ENCODE measurements around the gene LDB1. TPM values are rescaled to one million over a fixed set of nuclear protein-coding genes. Genes with fewer than 3 reads are reported as not detected.

The LDB1 gene
- total and polyA plus RNA-seq, 2 of the 13 experiments (the other 11 are each of a cell fraction or from before 2014, with no cell fraction given): 17.2 to 45.5 TPM

DNA sequence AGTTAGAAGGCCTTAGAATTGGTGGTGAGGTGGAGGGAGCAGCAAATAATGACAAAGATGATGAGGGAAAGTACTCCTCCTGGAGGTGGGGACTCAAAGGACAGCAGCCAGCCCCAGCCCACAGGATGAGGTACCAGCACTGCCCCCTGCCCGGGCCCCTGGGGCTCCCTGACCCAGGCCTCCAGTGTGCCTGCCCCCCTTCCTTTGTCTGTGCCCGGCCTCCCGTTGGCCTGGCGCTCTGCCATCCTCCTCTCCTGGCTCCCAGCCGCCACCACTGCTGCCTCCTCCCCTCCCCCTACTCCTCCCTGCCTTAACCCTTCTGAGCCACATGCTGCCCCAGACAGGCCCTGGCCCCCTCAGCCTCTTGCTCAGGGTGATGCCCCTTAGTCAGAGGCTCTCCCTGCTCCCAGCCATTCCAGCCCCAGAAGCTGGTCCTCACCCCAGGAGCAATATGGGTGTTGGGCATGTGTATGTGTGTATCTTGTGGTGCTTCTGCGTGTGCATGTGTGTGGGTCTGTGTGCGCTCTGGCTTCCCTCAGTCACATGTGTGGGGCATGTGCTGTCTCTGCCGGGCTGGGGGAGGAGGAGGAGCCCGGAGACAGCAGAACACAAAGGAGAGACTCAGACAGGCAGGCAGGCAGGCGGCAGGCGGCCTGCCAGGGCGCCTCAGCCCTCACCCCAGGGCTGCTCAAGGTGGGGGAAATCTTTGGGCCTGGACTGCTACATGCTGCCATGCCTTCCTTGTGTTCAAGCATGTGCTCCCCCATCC, 2.6 kb downstream of the LDB1 start (continued):
- TF ChIP-seq ZNF232 (CRISPR knock-in tag; IDR thresholded peaks at IDR 0.05; ENCODE audit: borderline replicate concordance) (no peak), ZNF562 (CRISPR knock-in tag; IDR thresholded peaks at IDR 0.05; ENCODE audit: borderline replicate concordance) (no peak), NFE2L1 (CRISPR knock-in tag; IDR thresholded peaks at IDR 0.05; ENCODE audit: borderline replicate concordance) (no peak), ZNF496 (CRISPR knock-in tag; IDR thresholded peaks at IDR 0.05; ENCODE audit: insufficient replicate concordance) (no peak), ZNF598 (CRISPR knock-in tag; IDR thresholded peaks at IDR 0.05; ENCODE audit: borderline replicate concordance) (no peak; the same call in 1 of the 2 replicates), ZNF230 (CRISPR knock-in tag; IDR thresholded peaks at IDR 0.05) (no peak), ZNF263 (CRISPR knock-in tag; IDR thresholded peaks at IDR 0.05) (peak; percentile 68), RNF2 (conservative IDR thresholded peaks at IDR 0.05; ENCODE audit: low read depth) (no peak), HDAC2 (CRISPR knock-in tag; IDR thresholded peaks at IDR 0.05) (no peak), ZNF775 (CRISPR knock-in tag; IDR thresholded peaks at IDR 0.05; ENCODE audit: borderline replicate concordance) (no peak), ZNF160 (CRISPR knock-in tag; IDR thresholded peaks at IDR 0.05) (no peak)
- TF ChIP-seq, protein P1, sequence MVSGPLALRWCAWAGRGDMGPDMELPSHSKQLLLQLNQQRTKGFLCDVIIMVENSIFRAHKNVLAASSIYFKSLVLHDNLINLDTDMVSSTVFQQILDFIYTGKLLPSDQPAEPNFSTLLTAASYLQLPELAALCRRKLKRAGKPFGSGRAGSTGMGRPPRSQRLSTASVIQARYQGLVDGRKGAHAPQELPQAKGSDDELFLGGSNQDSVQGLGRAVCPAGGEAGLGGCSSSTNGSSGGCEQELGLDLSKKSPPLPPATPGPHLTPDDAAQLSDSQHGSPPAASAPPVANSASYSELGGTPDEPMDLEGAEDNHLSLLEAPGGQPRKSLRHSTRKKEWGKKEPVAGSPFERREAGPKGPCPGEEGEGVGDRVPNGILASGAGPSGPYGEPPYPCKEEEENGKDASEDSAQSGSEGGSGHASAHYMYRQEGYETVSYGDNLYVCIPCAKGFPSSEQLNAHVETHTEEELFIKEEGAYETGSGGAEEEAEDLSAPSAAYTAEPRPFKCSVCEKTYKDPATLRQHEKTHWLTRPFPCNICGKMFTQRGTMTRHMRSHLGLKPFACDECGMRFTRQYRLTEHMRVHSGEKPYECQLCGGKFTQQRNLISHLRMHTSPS (CRISPR knock-in tag; IDR thresholded peaks at IDR 0.05; ENCODE audit: low read depth): peak; percentile 90
- TF ChIP-seq, protein P2, sequence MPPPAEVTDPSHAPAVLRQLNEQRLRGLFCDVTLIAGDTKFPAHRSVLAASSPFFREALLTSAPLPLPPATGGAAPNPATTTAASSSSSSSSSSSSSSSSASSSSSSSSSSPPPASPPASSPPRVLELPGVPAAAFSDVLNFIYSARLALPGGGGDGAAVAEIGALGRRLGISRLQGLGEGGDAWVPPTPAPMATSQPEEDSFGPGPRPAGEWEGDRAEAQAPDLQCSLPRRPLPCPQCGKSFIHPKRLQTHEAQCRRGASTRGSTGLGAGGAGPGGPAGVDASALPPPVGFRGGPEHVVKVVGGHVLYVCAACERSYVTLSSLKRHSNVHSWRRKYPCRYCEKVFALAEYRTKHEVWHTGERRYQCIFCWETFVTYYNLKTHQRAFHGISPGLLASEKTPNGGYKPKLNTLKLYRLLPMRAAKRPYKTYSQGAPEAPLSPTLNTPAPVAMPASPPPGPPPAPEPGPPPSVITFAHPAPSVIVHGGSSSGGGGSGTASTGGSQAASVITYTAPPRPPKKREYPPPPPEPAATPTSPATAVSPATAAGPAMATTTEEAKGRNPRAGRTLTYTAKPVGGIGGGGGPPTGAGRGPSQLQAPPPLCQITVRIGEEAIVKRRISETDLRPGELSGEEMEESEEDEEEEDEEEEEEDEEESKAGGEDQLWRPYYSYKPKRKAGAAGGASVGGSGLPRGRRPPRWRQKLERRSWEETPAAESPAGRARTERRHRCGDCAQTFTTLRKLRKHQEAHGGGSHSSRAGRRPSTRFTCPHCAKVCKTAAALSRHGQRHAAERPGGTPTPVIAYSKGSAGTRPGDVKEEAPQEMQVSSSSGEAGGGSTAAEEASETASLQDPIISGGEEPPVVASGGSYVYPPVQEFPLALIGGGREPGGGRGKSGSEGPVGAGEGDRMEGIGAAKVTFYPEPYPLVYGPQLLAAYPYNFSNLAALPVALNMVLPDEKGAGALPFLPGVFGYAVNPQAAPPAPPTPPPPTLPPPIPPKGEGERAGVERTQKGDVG (CRISPR knock-in tag; IDR thresholded peaks at IDR 0.05; ENCODE audit: borderline replicate concordance): no peak
- TF ChIP-seq, protein P3, sequence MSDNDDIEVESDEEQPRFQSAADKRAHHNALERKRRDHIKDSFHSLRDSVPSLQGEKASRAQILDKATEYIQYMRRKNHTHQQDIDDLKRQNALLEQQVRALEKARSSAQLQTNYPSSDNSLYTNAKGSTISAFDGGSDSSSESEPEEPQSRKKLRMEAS (IDR thresholded peaks at IDR 0.05): peak; percentile 86
- TF ChIP-seq, protein P4, sequence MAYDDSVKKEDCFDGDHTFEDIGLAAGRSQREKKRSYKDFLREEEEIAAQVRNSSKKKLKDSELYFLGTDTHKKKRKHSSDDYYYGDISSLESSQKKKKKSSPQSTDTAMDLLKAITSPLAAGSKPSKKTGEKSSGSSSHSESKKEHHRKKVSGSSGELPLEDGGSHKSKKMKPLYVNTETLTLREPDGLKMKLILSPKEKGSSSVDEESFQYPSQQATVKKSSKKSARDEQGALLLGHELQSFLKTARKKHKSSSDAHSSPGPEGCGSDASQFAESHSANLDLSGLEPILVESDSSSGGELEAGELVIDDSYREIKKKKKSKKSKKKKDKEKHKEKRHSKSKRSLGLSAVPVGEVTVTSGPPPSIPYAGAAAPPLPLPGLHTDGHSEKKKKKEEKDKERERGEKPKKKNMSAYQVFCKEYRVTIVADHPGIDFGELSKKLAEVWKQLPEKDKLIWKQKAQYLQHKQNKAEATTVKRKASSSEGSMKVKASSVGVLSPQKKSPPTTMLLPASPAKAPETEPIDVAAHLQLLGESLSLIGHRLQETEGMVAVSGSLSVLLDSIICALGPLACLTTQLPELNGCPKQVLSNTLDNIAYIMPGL (CRISPR knock-in tag; IDR thresholded peaks at IDR 0.05; ENCODE audit: borderline replicate concordance in 1 of 2, low read depth in 1 of 2): peak in 1 of 2 experiments; percentile 60; a peak in 2 of 4 replicates
- TF ChIP-seq, protein P5, sequence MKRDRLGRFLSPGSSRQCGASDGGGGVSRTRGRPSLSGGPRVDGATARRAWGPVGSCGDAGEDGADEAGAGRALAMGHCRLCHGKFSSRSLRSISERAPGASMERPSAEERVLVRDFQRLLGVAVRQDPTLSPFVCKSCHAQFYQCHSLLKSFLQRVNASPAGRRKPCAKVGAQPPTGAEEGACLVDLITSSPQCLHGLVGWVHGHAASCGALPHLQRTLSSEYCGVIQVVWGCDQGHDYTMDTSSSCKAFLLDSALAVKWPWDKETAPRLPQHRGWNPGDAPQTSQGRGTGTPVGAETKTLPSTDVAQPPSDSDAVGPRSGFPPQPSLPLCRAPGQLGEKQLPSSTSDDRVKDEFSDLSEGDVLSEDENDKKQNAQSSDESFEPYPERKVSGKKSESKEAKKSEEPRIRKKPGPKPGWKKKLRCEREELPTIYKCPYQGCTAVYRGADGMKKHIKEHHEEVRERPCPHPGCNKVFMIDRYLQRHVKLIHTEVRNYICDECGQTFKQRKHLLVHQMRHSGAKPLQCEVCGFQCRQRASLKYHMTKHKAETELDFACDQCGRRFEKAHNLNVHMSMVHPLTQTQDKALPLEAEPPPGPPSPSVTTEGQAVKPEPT (CRISPR knock-in tag; IDR thresholded peaks at IDR 0.05; ENCODE audit: low read depth): no peak
- TF ChIP-seq, protein P6, sequence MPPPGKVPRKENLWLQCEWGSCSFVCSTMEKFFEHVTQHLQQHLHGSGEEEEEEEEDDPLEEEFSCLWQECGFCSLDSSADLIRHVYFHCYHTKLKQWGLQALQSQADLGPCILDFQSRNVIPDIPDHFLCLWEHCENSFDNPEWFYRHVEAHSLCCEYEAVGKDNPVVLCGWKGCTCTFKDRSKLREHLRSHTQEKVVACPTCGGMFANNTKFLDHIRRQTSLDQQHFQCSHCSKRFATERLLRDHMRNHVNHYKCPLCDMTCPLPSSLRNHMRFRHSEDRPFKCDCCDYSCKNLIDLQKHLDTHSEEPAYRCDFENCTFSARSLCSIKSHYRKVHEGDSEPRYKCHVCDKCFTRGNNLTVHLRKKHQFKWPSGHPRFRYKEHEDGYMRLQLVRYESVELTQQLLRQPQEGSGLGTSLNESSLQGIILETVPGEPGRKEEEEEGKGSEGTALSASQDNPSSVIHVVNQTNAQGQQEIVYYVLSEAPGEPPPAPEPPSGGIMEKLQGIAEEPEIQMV (CRISPR knock-in tag; IDR thresholded peaks at IDR 0.05; ENCODE audit: low read depth): no peak
